HL-60 (cell line): ENCODE results near the gene DTNA.
"Not testable (repeated sequence)": the region's sequence is repeated elsewhere in the genome, so short reads cannot be mapped to it uniquely, and the experiment has no call there.

Experiments
- POLR2AphosphoS5 ChIP-seq: IDR thresholded peaks from 2 replicates; pipeline ENCODE4 v1.6.1; 2012; ENCODE audit warnings: low read depth
- TF ChIP-seq, protein P1 (sequence below): IDR thresholded peaks from one replicate; pipeline ENCODE4 v1.5.1; 2011; ENCODE audit warnings: low read length, control low read depth, inconsistent platforms; ENCODE audit not compliant: insufficient read depth

- TF ChIP-seq, protein P1, sequence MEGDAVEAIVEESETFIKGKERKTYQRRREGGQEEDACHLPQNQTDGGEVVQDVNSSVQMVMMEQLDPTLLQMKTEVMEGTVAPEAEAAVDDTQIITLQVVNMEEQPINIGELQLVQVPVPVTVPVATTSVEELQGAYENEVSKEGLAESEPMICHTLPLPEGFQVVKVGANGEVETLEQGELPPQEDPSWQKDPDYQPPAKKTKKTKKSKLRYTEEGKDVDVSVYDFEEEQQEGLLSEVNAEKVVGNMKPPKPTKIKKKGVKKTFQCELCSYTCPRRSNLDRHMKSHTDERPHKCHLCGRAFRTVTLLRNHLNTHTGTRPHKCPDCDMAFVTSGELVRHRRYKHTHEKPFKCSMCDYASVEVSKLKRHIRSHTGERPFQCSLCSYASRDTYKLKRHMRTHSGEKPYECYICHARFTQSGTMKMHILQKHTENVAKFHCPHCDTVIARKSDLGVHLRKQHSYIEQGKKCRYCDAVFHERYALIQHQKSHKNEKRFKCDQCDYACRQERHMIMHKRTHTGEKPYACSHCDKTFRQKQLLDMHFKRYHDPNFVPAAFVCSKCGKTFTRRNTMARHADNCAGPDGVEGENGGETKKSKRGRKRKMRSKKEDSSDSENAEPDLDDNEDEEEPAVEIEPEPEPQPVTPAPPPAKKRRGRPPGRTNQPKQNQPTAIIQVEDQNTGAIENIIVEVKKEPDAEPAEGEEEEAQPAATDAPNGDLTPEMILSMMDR, result not testable (repeated sequence)
- not testable (repeated sequence) for TF ChIP-seq POLR2AphosphoS5
These were observed 206.4 kb downstream of the DTNA start for GRCh38 chr18:34916539-34916938.
